HEK293 (cell line): ENCODE data around the gene SLC44A5.
A peak's percentile ranks its signal among the peaks of the same experiment; 100 is the strongest.

Experiments used
- FEZF1 ChIP-seq: fragments of 450-650 bp; formaldehyde crosslinking; IDR thresholded peaks from 2 replicates; pipeline ENCODE4 v1.5.1; 2016; ENCODE audit warnings: missing biosample characterization, missing genetic modification characterization
- GLIS1 ChIP-seq: fragments of 450-650 bp; formaldehyde crosslinking; IDR thresholded peaks from 2 replicates; pipeline ENCODE4 v1.5.1; 2016; ENCODE audit warnings: missing biosample characterization, missing genetic modification characterization
- GLIS2 ChIP-seq: fragments of 450-650 bp; formaldehyde crosslinking; IDR thresholded peaks from 2 replicates; pipeline ENCODE4 v1.5.1; 2016; ENCODE audit warnings: missing biosample characterization, missing genetic modification characterization
- KLF10 ChIP-seq: fragments of 450-650 bp; IDR thresholded peaks from 2 replicates; pipeline ENCODE4 v1.5.1; 2018; ENCODE audit warnings: missing biosample characterization, mild to moderate bottlenecking, missing genetic modification characterization
- KLF17 ChIP-seq: fragments of 450-650 bp; formaldehyde crosslinking; IDR thresholded peaks from 2 replicates; pipeline ENCODE4 v1.5.1; 2016; ENCODE audit warnings: missing biosample characterization, missing genetic modification characterization
- KLF8 ChIP-seq: fragments of 450-650 bp; formaldehyde crosslinking; IDR thresholded peaks from 2 replicates; pipeline ENCODE4 v1.5.1; 2016; ENCODE audit warnings: missing biosample characterization, missing genetic modification characterization
- KLF9 ChIP-seq: fragments of 450-650 bp; formaldehyde crosslinking; IDR thresholded peaks from 2 replicates; pipeline ENCODE4 v1.5.1; 2016; ENCODE audit warnings: missing biosample characterization, missing genetic modification characterization, low read depth
- PATZ1 ChIP-seq: fragments of 450-650 bp; formaldehyde crosslinking; IDR thresholded peaks from 2 replicates; pipeline ENCODE4 v1.5.1; 2016; ENCODE audit warnings: missing biosample characterization, missing genetic modification characterization
- PRDM10 ChIP-seq: fragments of 450-650 bp; formaldehyde crosslinking; IDR thresholded peaks from 2 replicates; pipeline ENCODE4 v1.5.1; 2016; ENCODE audit warnings: missing biosample characterization, missing genetic modification characterization
- REST ChIP-seq: fragments of 450-650 bp; formaldehyde crosslinking; IDR thresholded peaks from 2 replicates; pipeline ENCODE4 v1.5.1; 2016; ENCODE audit warnings: missing biosample characterization, missing genetic modification characterization
- SP2 ChIP-seq: fragments of 450-650 bp; formaldehyde crosslinking; IDR thresholded peaks from 2 replicates; pipeline ENCODE4 v1.5.1; 2016; ENCODE audit warnings: missing biosample characterization, missing genetic modification characterization
- SP3 ChIP-seq: fragments of 450-650 bp; formaldehyde crosslinking; IDR thresholded peaks from 2 replicates; pipeline ENCODE4 v1.5.1; 2016; ENCODE audit warnings: missing biosample characterization, missing genetic modification characterization
- SP7 ChIP-seq: fragments of 450-650 bp; formaldehyde crosslinking; IDR thresholded peaks from 2 replicates; pipeline ENCODE4 v1.5.1; 2016; ENCODE audit warnings: missing biosample characterization, missing genetic modification characterization
- ZBTB20 ChIP-seq: fragments of 450-650 bp; formaldehyde crosslinking; IDR thresholded peaks from 2 replicates; pipeline ENCODE4 v1.5.1; 2016; ENCODE audit warnings: missing biosample characterization, missing genetic modification characterization
- ZBTB8A ChIP-seq: fragments of 450-650 bp; formaldehyde crosslinking; IDR thresholded peaks from 2 replicates; pipeline ENCODE4 v1.5.1; 2016; ENCODE audit warnings: missing biosample characterization, missing genetic modification characterization
- ZEB2 ChIP-seq: fragments of 450-650 bp; formaldehyde crosslinking; IDR thresholded peaks from 2 replicates; pipeline ENCODE4 v1.5.1; 2016; ENCODE audit warnings: missing biosample characterization, missing genetic modification characterization
- ZFHX2 ChIP-seq: fragments of 450-650 bp; formaldehyde crosslinking; conservative IDR thresholded peaks from 2 replicates; pipeline ENCODE4 v1.5.1; 2016; ENCODE audit warnings: missing biosample characterization, missing genetic modification characterization
- ZFP37 ChIP-seq: fragments of 450-650 bp; formaldehyde crosslinking; IDR thresholded peaks from 2 replicates; pipeline ENCODE4 v1.5.1; 2016; ENCODE audit warnings: missing biosample characterization, missing genetic modification characterization
- ZNF19 ChIP-seq: fragments of 450-650 bp; formaldehyde crosslinking; IDR thresholded peaks from 2 replicates; pipeline ENCODE4; 2016; ENCODE audit warnings: missing biosample characterization, missing genetic modification characterization, low read depth
- ZNF324 ChIP-seq: fragments of 450-650 bp; formaldehyde crosslinking; IDR thresholded peaks from 2 replicates; pipeline ENCODE4 v1.5.1; 2016; ENCODE audit warnings: missing biosample characterization, missing genetic modification characterization
- ZNF501 ChIP-seq: fragments of 450-650 bp; formaldehyde crosslinking; IDR thresholded peaks from 2 replicates; pipeline ENCODE4 v1.5.1; 2016; ENCODE audit warnings: missing biosample characterization, missing genetic modification characterization
- ZNF558 ChIP-seq: fragments of 450-650 bp; formaldehyde crosslinking; IDR thresholded peaks from 2 replicates; pipeline ENCODE4 v1.5.1; 2016; ENCODE audit warnings: missing biosample characterization, missing genetic modification characterization
- ZNF596 ChIP-seq: fragments of 450-650 bp; IDR thresholded peaks from 2 replicates; pipeline ENCODE4 v1.5.0; 2018; ENCODE audit warnings: missing biosample characterization, mild to moderate bottlenecking, missing genetic modification characterization, moderate library complexity
- ZNF629 ChIP-seq: fragments of 450-650 bp; formaldehyde crosslinking; IDR thresholded peaks from 2 replicates; pipeline ENCODE4 v1.5.1; 2017; ENCODE audit warnings: missing biosample characterization, missing genetic modification characterization
- ZSCAN30 ChIP-seq: fragments of 450-650 bp; IDR thresholded peaks from 2 replicates; pipeline ENCODE4 v1.5.1; 2018; ENCODE audit warnings: missing biosample characterization, mild to moderate bottlenecking, missing genetic modification characterization, moderate library complexity

SLC44A5 gene

DNA sequence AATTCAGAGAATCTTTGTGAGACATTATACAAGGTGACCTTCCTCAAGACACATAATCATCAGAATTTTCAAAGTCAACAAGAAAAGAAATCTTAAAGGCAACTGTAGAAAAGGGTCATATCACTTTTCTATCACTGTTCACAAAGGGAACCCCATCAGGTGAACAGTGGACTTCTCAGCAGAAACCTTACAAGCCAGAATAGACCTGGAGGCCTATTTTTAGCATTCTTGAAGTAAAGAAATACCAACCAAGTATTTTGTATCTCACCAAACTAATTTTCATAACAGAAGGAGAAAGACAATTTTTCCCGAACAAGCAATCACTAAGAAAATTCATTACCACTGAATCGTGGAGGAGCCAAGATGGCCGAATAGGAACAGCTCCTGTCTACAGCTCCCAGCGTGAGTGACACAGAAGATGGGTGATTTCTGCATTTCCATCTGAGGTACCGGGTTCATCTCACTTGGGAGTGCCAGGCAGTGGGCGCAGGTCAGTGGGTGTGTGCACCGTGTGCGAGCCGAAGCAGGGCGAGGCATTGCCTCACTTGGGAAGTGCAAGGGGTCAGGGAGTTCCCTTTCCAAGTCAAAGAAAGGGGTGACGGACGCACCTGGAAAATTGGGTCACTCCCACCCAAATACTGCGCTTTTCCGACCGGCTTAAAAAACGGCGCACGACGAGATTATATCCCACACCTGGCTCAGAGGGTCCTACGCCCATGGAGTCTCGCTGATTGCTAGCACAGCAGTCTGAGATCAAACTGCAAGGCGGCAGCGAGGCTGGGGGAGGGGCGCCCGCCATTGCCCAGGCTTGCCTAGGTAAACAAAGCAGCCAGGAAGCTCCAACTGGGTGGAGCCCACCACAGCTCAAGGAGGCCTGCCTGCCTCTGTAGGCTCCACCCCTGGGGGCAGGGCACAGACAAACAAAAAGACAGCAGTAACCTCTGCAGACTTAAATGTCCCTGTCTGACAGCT lies 235.2 kb downstream of the SLC44A5 start (continued):
- TF ChIP-seq SP3 (peak; percentile 55; the same call in 1 of the 2 replicates), KLF10 (tag by site-specific recombination) (peak; percentile 43; the same call in 1 of the 2 replicates), ZNF324 (tag by site-specific recombination) (0 out of 2 replicates have a peak, but pooled peaks have one; percentile 41), ZEB2 (tag by site-specific recombination) (peak; percentile 54; the same call in 1 of the 2 replicates), ZFHX2 (peak; percentile 82), ZFP37 (peak; percentile 73; the same call in 1 of the 2 replicates), ZNF501 (tag by site-specific recombination) (peak; percentile 86), ZNF558 (peak; percentile 12; the same call in 1 of the 2 replicates), PATZ1 (tag by site-specific recombination) (0 out of 2 replicates have a peak, but pooled peaks have one; percentile 14), FEZF1 (tag by site-specific recombination) (peak; percentile 60), ZSCAN30 (peak; percentile 63; the same call in 1 of the 2 replicates), SP7 (peak; percentile 54; the same call in 1 of the 2 replicates), ZBTB8A (peak; percentile 63), KLF9 (tag by site-specific recombination) (peak; percentile 23; the same call in 1 of the 2 replicates), KLF17 (tag by site-specific recombination) (peak; percentile 69), KLF8 (tag by site-specific recombination) (peak; percentile 43; the same call in 1 of the 2 replicates), ZNF596 (tag by site-specific recombination) (peak; percentile 5; the same call in 1 of the 2 replicates), GLIS2 (tag by site-specific recombination) (peak; percentile 88), ZBTB20 (tag by site-specific recombination) (peak; percentile 50; the same call in 1 of the 2 replicates), ZNF19 (tag by site-specific recombination) (0 out of 2 replicates have a peak, but pooled peaks have one; percentile 27), REST (tag by site-specific recombination) (peak; percentile 42; the same call in 1 of the 2 replicates), SP2 (tag by site-specific recombination) (peak; percentile 26; the same call in 1 of the 2 replicates), GLIS1 (tag by site-specific recombination) (0 out of 2 replicates have a peak, but pooled peaks have one; percentile 61), PRDM10 (tag by site-specific recombination) (peak; percentile 51), ZNF629 (tag by site-specific recombination) (peak; percentile 49)
